Stomach smooth muscle (tissue), 2 donors: ENCODE measurements around the gene OGFRL1.

Experiments
- H3K27ac ChIP-seq: one replicate; pipeline ENCODE4 v1.7.0; 2013; ENCODE audit warnings: mild to moderate bottlenecking, low read length, inconsistent platforms
- H3K27me3 ChIP-seq, 2 donors: one replicate each; pipeline ENCODE4 v1.7.0; 2013; ENCODE audit warnings: low read length in 2 of 2; ENCODE audit not compliant: insufficient read depth in 2 of 2, control insufficient read depth in 1 of 2
- H3K36me3 ChIP-seq, 2 donors: one replicate each; pipeline ENCODE4 v1.7.0; 2013; ENCODE audit warnings: low read length in 2 of 2; ENCODE audit not compliant: control insufficient read depth in 2 of 2, insufficient read depth in 2 of 2
- H3K4me1 ChIP-seq: one replicate; pipeline ENCODE4 v1.7.0; 2013; ENCODE audit warnings: low read length; ENCODE audit not compliant: control insufficient read depth, insufficient read depth
- H3K4me3 ChIP-seq, 2 donors: one replicate each; pipeline ENCODE4 v1.7.0; 2013; ENCODE audit warnings: low read length in 2 of 2
- H3K9ac ChIP-seq, 2 donors: one replicate each; pipeline ENCODE4 v1.7.0; 2013; ENCODE audit warnings: low read length in 2 of 2, mild to moderate bottlenecking in 1 of 2
- H3K9me3 ChIP-seq, 2 donors: one replicate each; pipeline ENCODE4 v1.7.0; 2013; ENCODE audit warnings: low read length in 2 of 2; ENCODE audit not compliant: control insufficient read depth in 2 of 2
- donor health status: healthy.
- donor health status: Pancreatic carcinoma.

Gene OGFRL1

GRCh38 chr6:71301546-71301945, 12.9 kb downstream of the OGFRL1 start:
- Histone ChIP-seq H3K4me3 (no peak overlapping the region), H3K9ac (no peak overlapping the region), H3K36me3 (peaks cover 0 to 6% of the 10 kb centered on the region in 2 donors), H3K9me3 (no peaks in the 10 kb centered on the region), H3K27me3 (no peaks in the 10 kb centered on the region), H3K4me1 (peaks cover 3% of the 10 kb centered on the region), H3K27ac (peak overlapping the region; percentile 31)

GRCh38 chr6:71309656-71310055, 21.0 kb downstream of the OGFRL1 start:
- H3K27ac ChIP-seq = no peak overlapping the region
- no peaks in the 10 kb centered on the region for H3K4me1 ChIP-seq
- no peak overlapping the region for H3K4me3 ChIP-seq
- no peaks in the 10 kb centered on the region for H3K9me3 ChIP-seq
- no peak overlapping the region for H3K9ac ChIP-seq
- H3K36me3 ChIP-seq = no peaks in the 10 kb centered on the region
- no peaks in the 10 kb centered on the region for H3K27me3 ChIP-seq

GRCh38 chr6:71310261-71310660, 21.6 kb downstream of the OGFRL1 start:
- no peak overlapping the region for H3K9ac ChIP-seq
- no peaks in the 10 kb centered on the region for H3K36me3 ChIP-seq
- H3K9me3 ChIP-seq = no peaks in the 10 kb centered on the region
- no peaks in the 10 kb centered on the region for H3K27me3 ChIP-seq
- H3K27ac ChIP-seq = no peak overlapping the region
- no peaks in the 10 kb centered on the region for H3K4me1 ChIP-seq
- no peak overlapping the region for H3K4me3 ChIP-seq

GRCh38 chr6:71312089-71312488, 23.5 kb downstream of the OGFRL1 start:
- H3K4me1 ChIP-seq = no peaks in the 10 kb centered on the region
- no peak overlapping the region for H3K9ac ChIP-seq
- H3K27me3 ChIP-seq = no peaks in the 10 kb centered on the region
- H3K36me3 ChIP-seq = no peaks in the 10 kb centered on the region
- H3K27ac ChIP-seq = no peak overlapping the region
- no peaks in the 10 kb centered on the region for H3K9me3 ChIP-seq
- no peak overlapping the region for H3K4me3 ChIP-seq

GRCh38 chr6:71317441-71317840, 28.8 kb downstream of the OGFRL1 start:
- Histone ChIP-seq H3K4me3 (no peak overlapping the region), H3K36me3 (no peaks in the 10 kb centered on the region), H3K27ac (no peak overlapping the region), H3K9ac (no peak overlapping the region), H3K27me3 (no peaks in the 10 kb centered on the region), H3K4me1 (peaks cover 7% of the 10 kb centered on the region), H3K9me3 (no peaks in the 10 kb centered on the region)

GRCh38 chr6:71320041-71320440, 31.4 kb downstream of the OGFRL1 start:
- Histone ChIP-seq H3K36me3 (no peaks in the 10 kb centered on the region), H3K27me3 (no peaks in the 10 kb centered on the region), H3K9ac (no peak overlapping the region), H3K4me3 (no peak overlapping the region), H3K9me3 (no peaks in the 10 kb centered on the region), H3K4me1 (peaks cover 9% of the 10 kb centered on the region), H3K27ac (no peak overlapping the region)

GRCh38 chr6:71321314-71321713, 32.7 kb downstream of the OGFRL1 start:
- no peak overlapping the region for H3K4me3 ChIP-seq
- H3K36me3 ChIP-seq = no peaks in the 10 kb centered on the region
- H3K4me1 ChIP-seq = peaks cover 9% of the 10 kb centered on the region
- no peak overlapping the region for H3K27ac ChIP-seq
- H3K9me3 ChIP-seq = no peaks in the 10 kb centered on the region
- H3K27me3 ChIP-seq = no peaks in the 10 kb centered on the region
- no peak overlapping the region for H3K9ac ChIP-seq

GRCh38 chr6:71324194-71324785, 35.7 kb downstream of the OGFRL1 start:
- no peak overlapping the region for H3K4me3 ChIP-seq
- H3K9ac ChIP-seq = no peak overlapping the region
- no peak overlapping the region for H3K27ac ChIP-seq
- H3K9me3 ChIP-seq = no peaks in the 10 kb centered on the region
- peaks cover 12% of the 10 kb centered on the region for H3K4me1 ChIP-seq
- H3K27me3 ChIP-seq = no peaks in the 10 kb centered on the region
- H3K36me3 ChIP-seq = no peaks in the 10 kb centered on the region

- Histone ChIP-seq H3K4me1 (peaks cover 6% of the 10 kb centered on the region), H3K9me3 (no peaks in the 10 kb centered on the region), H3K27ac (no peak overlapping the region), H3K36me3 (peaks cover 0 to 3% of the 10 kb centered on the region in 2 donors), H3K27me3 (no peaks in the 10 kb centered on the region), H3K9ac (no peak overlapping the region), H3K4me3 (no peak overlapping the region)
Observed at GRCh38 chr6:71326611-71327010, 38.0 kb downstream of the OGFRL1 start.

GRCh38 chr6:71330501-71330900, 41.9 kb downstream of the OGFRL1 start:
- no peaks in the 10 kb centered on the region for H3K27me3 ChIP-seq
- no peaks in the 10 kb centered on the region for H3K9me3 ChIP-seq
- H3K27ac ChIP-seq = no peak overlapping the region
- peaks cover 0 to 3% of the 10 kb centered on the region in 2 donors for H3K36me3 ChIP-seq
- peaks cover 3% of the 10 kb centered on the region for H3K4me1 ChIP-seq
- no peak overlapping the region for H3K9ac ChIP-seq
- no peak overlapping the region for H3K4me3 ChIP-seq

GRCh38 chr6:71332012-71332411, 43.4 kb downstream of the OGFRL1 start:
- Histone ChIP-seq H3K27ac (no peak overlapping the region), H3K4me1 (peaks cover 2% of the 10 kb centered on the region), H3K36me3 (peaks cover 0 to 3% of the 10 kb centered on the region in 2 donors), H3K27me3 (no peaks in the 10 kb centered on the region), H3K9me3 (no peaks in the 10 kb centered on the region), H3K9ac (no peak overlapping the region), H3K4me3 (no peak overlapping the region)
